Common myeloid progenitor, CD34-positive (primary cell): ENCODE measurements around the gene TUBG2.
A peak's percentile ranks its signal among the peaks of the same experiment; 100 is the strongest.

Source experiments
- CTCF ChIA-PET: fragments of 350-600 bp; sonication (Branson Sonifier 250); formaldehyde crosslinking; loops from one replicate; lab custom pipeline; 2021; ENCODE audit warnings: antibody characterized with exemption; lab: Charles Lee
- POLR2A ChIA-PET: fragments of 350-600 bp; sonication (Branson Sonifier 250); formaldehyde crosslinking; loops from one replicate; lab custom pipeline; 2021; ENCODE audit warnings: antibody characterized with exemption; lab: Charles Lee
- DNase-seq, 3 donors: peaks; one replicate each; pipeline versions ENCODE4 v3.0.0 to v3.0.0-alpha.2; 2013
- H3K27ac ChIP-seq, 2 experiments: 1 replicate in 1 of 2; 2 replicates in 1 of 2; pipeline ENCODE4 v1.7.0; 2013; ENCODE audit warnings: inconsistent platforms in 2 of 2, low read length in 2 of 2, mild to moderate bottlenecking in 2 of 2, low read depth in 1 of 2, moderate library complexity in 1 of 2; ENCODE audit not compliant: severe bottlenecking in 2 of 2, insufficient read depth in 1 of 2, poor library complexity in 1 of 2
- H3K27me3 ChIP-seq, 5 experiments: replicated peaks in 2 of 5; 1 replicate in 3 of 5; 2 replicates in 2 of 5; pipeline versions ENCODE4 v1.6.1 to v1.7.0; 2013; ENCODE audit warnings: low read length in 4 of 5, mild to moderate bottlenecking in 2 of 5, moderate library complexity in 2 of 5, inconsistent platforms in 1 of 5; ENCODE audit not compliant: insufficient read depth in 5 of 5, control insufficient read depth in 4 of 5
- H3K36me3 ChIP-seq, 4 experiments: 1 replicate in 2 of 4; 2 replicates in 2 of 4; pipeline versions ENCODE4 v1.6.1 to v1.7.0; 2013; ENCODE audit warnings: low read length in 3 of 4, control low read depth in 1 of 4, mild to moderate bottlenecking in 1 of 4; ENCODE audit not compliant: control insufficient read depth in 4 of 4, insufficient read depth in 4 of 4
- H3K4me1 ChIP-seq, 4 experiments: 1 replicate in 3 of 4; 2 replicates in 1 of 4; pipeline versions ENCODE4 v1.6.1 to v1.7.1; 2013; ENCODE audit warnings: low read length in 3 of 4, mild to moderate bottlenecking in 3 of 4, control low read depth in 1 of 4, inconsistent platforms in 1 of 4, moderate library complexity in 1 of 4; ENCODE audit not compliant: control insufficient read depth in 4 of 4, insufficient read depth in 4 of 4; ENCODE audit errors: control extremely low read depth in 1 of 4
- H3K4me3 ChIP-seq, 7 experiments: 1 replicate in 4 of 7; 2 replicates in 3 of 7; pipeline versions ENCODE4 v1.5.1 to v1.7.0; 2013; ENCODE audit warnings: mild to moderate bottlenecking in 7 of 7, low read length in 6 of 7, moderate library complexity in 6 of 7, inconsistent platforms in 2 of 7, low read depth in 2 of 7, control low read depth in 1 of 7; ENCODE audit not compliant: insufficient read depth in 4 of 7, control insufficient read depth in 1 of 7; ENCODE audit errors: extremely low read depth in 1 of 7
- H3K9me3 ChIP-seq, 5 experiments: 1 replicate in 4 of 5; 2 replicates in 1 of 5; pipeline versions ENCODE4 v1.6.1 to v1.7.1; 2013; ENCODE audit warnings: low read length in 4 of 5, mild to moderate bottlenecking in 2 of 5, inconsistent platforms in 1 of 5, low read depth in 1 of 5, moderate library complexity in 1 of 5; ENCODE audit not compliant: control insufficient read depth in 4 of 5, insufficient read depth in 2 of 5; ENCODE audit errors: control extremely low read depth in 1 of 5
- WGBS: methylation state at CpG from one replicate; pipeline ENCODE4 v1.1.5; 2013; ENCODE audit not compliant: insufficient coverage; 5-methylcytosine and 5-hydroxymethylcytosine counted together

Gene TUBG2

DNA sequence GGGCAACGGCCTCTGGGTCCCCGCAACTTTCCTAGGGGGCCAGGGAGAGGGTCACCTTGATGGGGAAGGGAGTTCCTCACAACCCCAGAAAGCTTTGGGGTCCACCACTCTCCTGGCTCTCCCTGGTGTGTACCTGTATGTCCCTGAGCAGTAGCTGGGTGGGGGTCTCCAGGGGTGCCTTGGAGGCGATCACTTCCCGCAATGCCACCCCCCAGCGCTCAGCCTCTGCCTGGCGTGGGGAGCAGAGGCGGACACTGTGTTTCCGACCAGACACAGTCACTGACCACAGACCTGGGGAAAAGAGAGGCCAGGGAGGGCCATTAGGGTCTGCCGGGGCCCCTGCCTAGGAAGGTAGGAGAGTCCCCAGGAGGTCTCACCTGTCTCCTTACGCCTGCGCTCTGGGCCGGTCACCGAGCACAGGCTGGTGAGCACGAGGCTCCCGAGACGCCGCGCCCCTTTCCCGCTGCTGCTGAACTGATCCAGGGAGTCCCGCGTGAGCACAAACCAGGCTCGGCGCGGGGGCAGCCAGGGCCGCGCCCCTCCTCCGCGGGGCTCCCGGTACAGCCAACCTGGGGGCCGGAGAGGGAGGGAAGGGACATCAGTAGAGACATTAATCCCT, 14.3 kb downstream of the TUBG2 start:
- Histone ChIP-seq H3K27me3 (peaks cover 5 to 77% (median 45%) of the 10 kb centered on the region in 5 experiments), H3K4me3 (peak overlapping the region in 5 of 7 experiments; percentile 8 to 64 (median 44)), H3K4me1 (peaks cover 0 to 65% (median 59%) of the 10 kb centered on the region in 4 experiments), H3K9me3 (no peaks in the 10 kb centered on the region), H3K36me3 (peaks cover 0 to 2% (median 0%) of the 10 kb centered on the region in 4 experiments), H3K27ac (no peak overlapping the region)
- POLR2A ChIA-PET, result interaction anchor here (0.5 to 1.6 kb wide), 4 partner anchors 10 to 205 kb away, joined by 3 to 5 read pairs (median 4); partner anchors contain the start of genes RETREG3 and TUBG1
- WGBS, result 39% methylated on average over 28 of the region's 30 CpGs
- no peak for DNase-seq
- CTCF ChIA-PET, result interaction anchor here (0.5 to 2.3 kb wide), 4 partner anchors 10 to 56 kb away, joined by 3 to 7 read pairs (median 4); no protein-coding TSS in a partner anchor

DNA sequence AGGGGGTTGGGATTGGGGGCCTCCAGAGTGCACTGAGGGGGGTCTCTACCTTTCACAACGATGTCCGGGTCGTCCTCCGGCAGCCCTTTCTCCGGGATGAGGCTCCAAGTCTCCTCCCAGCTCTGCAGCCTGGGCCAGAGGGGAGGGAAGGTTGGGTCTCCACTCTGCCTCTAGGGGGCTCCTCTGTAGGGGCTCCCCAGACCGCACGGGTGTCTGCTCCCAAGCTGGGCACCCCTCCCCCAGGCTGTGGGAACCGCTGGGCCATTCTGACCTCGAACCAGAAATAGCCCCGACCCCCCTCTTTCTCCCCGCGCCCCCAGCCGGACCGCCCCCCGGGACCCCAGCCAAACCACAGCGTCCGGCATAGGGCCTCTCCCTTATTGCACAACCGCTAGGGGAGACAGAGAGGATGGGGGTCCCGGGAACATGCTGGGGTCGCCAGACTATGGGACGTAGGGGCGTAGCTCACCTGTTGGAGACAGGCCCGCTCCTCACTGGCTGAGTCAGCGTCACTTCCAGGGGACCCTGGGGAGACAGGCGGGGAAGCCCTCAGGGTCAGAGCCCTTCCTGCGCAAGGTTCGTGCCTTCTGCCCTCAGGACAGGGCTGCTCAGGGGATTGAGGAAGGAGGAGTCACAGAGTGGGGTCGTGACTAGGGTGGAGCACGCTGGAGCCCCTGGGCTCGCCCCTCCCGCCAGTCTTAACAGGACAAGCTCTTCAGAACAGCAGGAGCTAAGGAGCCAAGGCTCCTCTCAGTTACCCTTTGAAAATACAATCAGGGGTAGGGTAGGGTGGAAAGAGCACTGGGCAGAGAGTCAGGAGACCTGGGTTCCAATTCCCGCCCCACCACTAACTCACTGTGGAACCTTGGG, 15.0 kb downstream of the TUBG2 start:
- ChIA-PET POLR2A (interaction anchor here (0.5 to 1.6 kb wide), 4 partner anchors 9 to 205 kb away, joined by 3 to 5 read pairs (median 4); partner anchors contain the start of genes RETREG3 and TUBG1), CTCF (interaction anchor here (1.2 to 2.3 kb wide), 4 partner anchors 9 to 19 kb away, joined by 4 to 7 read pairs (median 4); no protein-coding TSS in a partner anchor)
- Histone ChIP-seq H3K27ac (no peak overlapping the region), H3K27me3 (peaks cover 5 to 72% (median 43%) of the 10 kb centered on the region in 5 experiments), H3K4me1 (peaks cover 2 to 70% (median 63%) of the 10 kb centered on the region in 4 experiments), H3K9me3 (no peaks in the 10 kb centered on the region), H3K4me3 (peak overlapping the region in 5 of 7 experiments; percentile 32 to 64 (median 44)), H3K36me3 (peaks cover 0 to under 1% (median 0%) of the 10 kb centered on the region in 4 experiments)
- peak in 2 of 3 donors; percentile 76 to 78 for DNase-seq
- 4% methylated on average over 12 of the region's 32 CpGs for WGBS

DNA sequence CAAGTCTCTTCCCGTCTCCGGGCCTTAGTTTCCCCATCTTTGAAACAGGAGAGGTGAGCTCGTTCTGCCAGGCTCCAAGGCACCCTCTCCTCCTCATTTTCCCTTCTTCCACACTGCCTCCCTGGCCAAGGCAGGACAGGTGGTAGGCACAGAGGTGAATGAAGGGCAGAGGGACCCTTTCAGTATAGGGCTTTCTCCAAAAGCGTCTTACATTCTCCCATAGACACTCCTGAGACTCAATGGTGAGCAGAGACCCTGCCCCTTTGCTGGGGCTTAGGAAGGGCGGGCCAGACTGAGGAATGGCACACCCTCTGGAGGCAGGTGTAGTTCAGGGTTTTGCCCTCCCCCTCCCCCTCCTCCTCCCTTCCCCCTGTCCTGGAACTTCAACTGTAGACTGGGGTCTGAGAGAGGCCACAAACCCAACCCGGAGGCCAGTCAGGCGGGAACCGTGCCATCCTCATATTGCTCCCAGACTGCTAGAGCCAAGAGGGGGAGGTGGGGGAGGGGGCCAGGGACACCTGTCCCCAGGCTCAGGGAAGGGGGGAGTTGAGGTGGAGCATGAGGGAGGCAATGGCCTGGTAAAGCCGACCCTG, 15.8 kb downstream of the TUBG2 start:
- Histone ChIP-seq H3K27me3 (peaks cover 5 to 65% (median 38%) of the 10 kb centered on the region in 5 experiments), H3K36me3 (no peaks in the 10 kb centered on the region), H3K27ac (no peak overlapping the region), H3K4me3 (peak overlapping the region in 3 of 7 experiments; percentile 24 to 64 (median 26)), H3K4me1 (peaks cover 2 to 77% (median 67%) of the 10 kb centered on the region in 4 experiments), H3K9me3 (no peaks in the 10 kb centered on the region)
- 28% methylated on average over 4 of the region's 9 CpGs for WGBS
- DNase-seq, result peak in 1 of 3 donors; percentile 13
- CTCF ChIA-PET, result interaction anchor here (1.2 to 2.3 kb wide), 3 partner anchors 8 to 13 kb away, joined by 4 to 7 read pairs (median 5); no protein-coding TSS in a partner anchor
- POLR2A ChIA-PET, result interaction anchor here (1.6 kb wide), 2 partner anchors 8 to 66 kb away, joined by 4 to 5 read pairs; partner anchors contain the start of genes RETREG3 and TUBG1

DNA sequence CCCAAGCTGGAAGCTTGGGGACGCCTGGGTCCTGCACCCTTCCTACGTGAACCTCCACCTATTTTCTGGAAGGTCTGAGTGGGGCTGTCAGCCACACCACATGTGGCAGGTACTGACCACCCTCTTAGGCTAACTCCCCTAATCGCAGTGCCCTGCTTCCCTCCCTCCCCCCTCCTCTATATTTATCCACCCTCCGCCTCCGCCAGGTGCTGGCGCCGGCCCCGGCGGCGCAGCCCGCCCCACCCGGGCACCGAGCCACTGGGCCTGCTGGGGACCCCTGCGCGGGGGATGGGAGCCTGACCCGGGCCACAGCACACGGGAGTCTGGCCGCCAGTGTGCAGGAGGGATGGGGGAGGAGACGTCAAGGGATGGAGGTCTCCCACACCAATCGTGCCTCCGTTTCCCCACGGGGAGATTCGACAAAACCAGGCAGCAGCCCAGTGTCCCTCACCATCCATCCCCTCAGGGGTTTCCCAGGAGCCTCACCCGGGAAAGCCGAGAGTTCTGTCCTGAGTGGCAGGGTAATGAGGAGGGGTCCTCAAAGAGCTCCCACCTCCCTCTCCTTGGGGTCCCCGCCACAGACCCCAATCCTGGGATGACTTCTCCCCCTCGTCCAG, 16.4 kb downstream of the TUBG2 start:
- Histone ChIP-seq H3K27ac (no peak overlapping the region), H3K36me3 (no peaks in the 10 kb centered on the region), H3K9me3 (no peaks in the 10 kb centered on the region), H3K4me1 (peaks cover 2 to 80% (median 69%) of the 10 kb centered on the region in 4 experiments), H3K27me3 (peaks cover 5 to 65% (median 40%) of the 10 kb centered on the region in 5 experiments), H3K4me3 (peak overlapping the region in 6 of 7 experiments; percentile 38 to 85 (median 71))
- CTCF ChIA-PET, result no interaction called here
- POLR2A ChIA-PET, result no interaction called here
- DNase-seq, result peak in 1 of 3 donors; percentile 15
- whole genome bisulfite sequencing, result 10% methylated on average over 6 of the region's 27 CpGs

DNA sequence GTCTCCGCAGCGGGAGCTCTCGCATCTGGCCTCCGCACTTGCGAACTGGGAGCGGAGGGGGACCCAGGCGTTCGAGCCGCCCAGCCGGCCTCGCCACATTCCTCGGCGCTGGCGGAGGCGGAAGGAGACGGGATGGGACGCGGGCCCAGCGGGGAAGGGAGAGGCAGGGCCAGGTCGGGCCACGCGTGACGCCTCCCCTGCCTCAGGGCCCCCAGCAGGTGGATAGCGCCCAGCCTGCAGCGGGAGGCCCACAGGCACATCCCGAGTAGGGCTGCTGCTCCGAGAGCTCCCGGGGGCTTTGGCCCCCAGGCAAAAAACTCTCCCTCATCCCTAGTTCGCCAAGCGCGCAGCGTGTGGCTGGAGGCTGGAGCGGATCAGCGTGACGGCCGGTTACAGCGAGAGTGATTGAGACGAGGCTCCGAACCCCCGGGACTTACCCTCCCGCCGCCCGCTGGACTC, 16.9 kb downstream of the TUBG2 start:
- peaks cover 5 to 62% (median 38%) of the 10 kb centered on the region in 5 experiments for H3K27me3 ChIP-seq
- POLR2A ChIA-PET, result interaction anchor here (1.2 kb wide), 1 partner anchor 16 kb away, joined by 3 read pairs; the partner anchor contains the start of gene TUBG2
- peaks cover 2 to 78% (median 67%) of the 10 kb centered on the region in 4 experiments for H3K4me1 ChIP-seq
- no peaks in the 10 kb centered on the region for H3K36me3 ChIP-seq
- CTCF ChIA-PET, result no interaction called here
- no peaks in the 10 kb centered on the region for H3K9me3 ChIP-seq
- under 1% methylated on average over 40 of the region's 43 CpGs for WGBS
- peak overlapping the region; percentile 23 to 85 (median 71) for H3K4me3 ChIP-seq
- DNase-seq, result peak in 1 of 3 donors; percentile 37
- no peak overlapping the region for H3K27ac ChIP-seq
